CD14-positive monocyte (primary cell): ENCODE measurements around the gene CLASP1. TPM values are rescaled to one million over a fixed set of nuclear protein-coding genes. Genes with fewer than 3 reads are reported as not detected.
A peak's percentile ranks its signal among the peaks of the same experiment; 100 is the strongest.

Experiments
- DNase-seq, 3 donors: peaks; one replicate each; pipeline ENCODE4 v3.0.0-alpha.2; 2011 to 2022
- H2AFZ ChIP-seq: 2 replicates; pipeline ENCODE4 v1.6.0; 2012; ENCODE audit warnings: mild to moderate bottlenecking, low read depth, low read length, inconsistent platforms; ENCODE audit not compliant: insufficient read depth, poor library complexity, severe bottlenecking
- H3K27ac ChIP-seq, 2 donors: 1 replicate in 1 of 2; 2 replicates in 1 of 2; pipeline ENCODE4 v1.5.1; 2012 to 2013; ENCODE audit warnings: low read length in 2 of 2, control low read depth in 1 of 2, inconsistent platforms in 1 of 2, low read depth in 1 of 2, mild to moderate bottlenecking in 1 of 2
- H3K27me3 ChIP-seq, 2 donors: one replicate each; pipeline versions ENCODE4 v1.6.0 to v1.6.1; 2011 to 2013; ENCODE audit warnings: low read length in 2 of 2; ENCODE audit not compliant: control insufficient read depth in 2 of 2, insufficient read depth in 2 of 2
- H3K36me3 ChIP-seq, 2 donors: replicated peaks in 1 of 2; 1 replicate in 1 of 2; 2 replicates in 1 of 2; pipeline versions ENCODE4 v1.5.1 to v1.6.1; 2012 to 2013; ENCODE audit warnings: low read length in 2 of 2, control low read depth in 1 of 2, inconsistent platforms in 1 of 2, mild to moderate bottlenecking in 1 of 2; ENCODE audit not compliant: insufficient read depth in 2 of 2, control insufficient read depth in 1 of 2
- H3K4me1 ChIP-seq, 2 donors: 1 replicate in 1 of 2; 2 replicates in 1 of 2; pipeline versions ENCODE4 v1.5.1 to v1.6.1; 2012 to 2013; ENCODE audit warnings: low read length in 2 of 2, control low read depth in 1 of 2, inconsistent platforms in 1 of 2, mild to moderate bottlenecking in 1 of 2, moderate library complexity in 1 of 2; ENCODE audit not compliant: insufficient read depth in 2 of 2, control insufficient read depth in 1 of 2
- H3K4me2 ChIP-seq: replicated peaks from 2 replicates; pipeline ENCODE3; 2012; ENCODE audit warnings: low read length, moderate library complexity, mild to moderate bottlenecking; ENCODE audit not compliant: poor library complexity, severe bottlenecking; ENCODE audit errors: extremely low read depth
- H3K4me3 ChIP-seq, 3 experiments: fragments of 200-600 bp in 1 of 3; sonication (generic) in 1 of 3; replicated peaks in 1 of 3; 1 replicate in 2 of 3; 2 replicates in 1 of 3; pipeline ENCODE4 v1.5.1; 2011 to 2013; ENCODE audit warnings: low read length in 3 of 3, mild to moderate bottlenecking in 3 of 3, control low read depth in 2 of 3, low read depth in 2 of 3, inconsistent platforms in 1 of 3, moderate library complexity in 1 of 3
- H3K79me2 ChIP-seq: 2 replicates; pipeline ENCODE4 v1.6.0; 2012; ENCODE audit warnings: mild to moderate bottlenecking, control low read depth, inconsistent platforms, low read length, moderate library complexity; ENCODE audit not compliant: insufficient read depth
- H3K9ac ChIP-seq: 2 replicates; pipeline ENCODE4 v1.6.0; 2017; ENCODE audit warnings: low read length, mild to moderate bottlenecking; ENCODE audit not compliant: insufficient read depth, poor library complexity, severe bottlenecking
- H3K9me3 ChIP-seq, 2 donors: replicated peaks in 1 of 2; 1 replicate in 1 of 2; 2 replicates in 1 of 2; pipeline versions ENCODE4 v1.5.1 to v1.6.1; 2012 to 2013; ENCODE audit warnings: low read length in 2 of 2, control low read depth in 1 of 2; ENCODE audit not compliant: control insufficient read depth in 1 of 2, insufficient read depth in 1 of 2
- H4K20me1 ChIP-seq: 2 replicates; pipeline ENCODE4 v1.6.0; 2012; ENCODE audit warnings: mild to moderate bottlenecking, low read length, control low read depth, moderate library complexity; ENCODE audit not compliant: insufficient read depth
- H3K27ac Mint-ChIP-seq, 7 donors: one replicate each; pipeline ENCODE4 v1.8.0; 2020; ENCODE audit warnings: mild to moderate bottlenecking in 7 of 7, mixed read lengths in 7 of 7, moderate library complexity in 6 of 7, inconsistent platforms in 2 of 7
- H3K27me3 Mint-ChIP-seq, 3 donors: one replicate each; pipeline ENCODE4 v1.8.0; 2021 to 2022; ENCODE audit warnings: low read depth in 3 of 3, mild to moderate bottlenecking in 3 of 3, mixed read lengths in 3 of 3, moderate library complexity in 3 of 3, inconsistent platforms in 1 of 3
- H3K36me3 Mint-ChIP-seq, 2 donors: one replicate each; pipeline ENCODE4 v1.8.0; 2020; ENCODE audit warnings: mixed read lengths in 2 of 2, inconsistent platforms in 1 of 2, mild to moderate bottlenecking in 1 of 2
- H3K4me1 Mint-ChIP-seq: one replicate; pipeline ENCODE4 v1.8.0; 2020; ENCODE audit warnings: mild to moderate bottlenecking, mixed read lengths
- H3K4me3 Mint-ChIP-seq, 2 donors: one replicate each; pipeline ENCODE4 v1.8.0; 2020; ENCODE audit warnings: mild to moderate bottlenecking in 2 of 2, mixed read lengths in 2 of 2, moderate library complexity in 1 of 2
- H3K9me3 Mint-ChIP-seq, 7 donors: one replicate each; pipeline ENCODE4 v1.8.0; 2020 to 2022; ENCODE audit warnings: mixed read lengths in 7 of 7, mild to moderate bottlenecking in 6 of 7, moderate library complexity in 6 of 7, inconsistent platforms in 2 of 7
- WGBS: methylation state at CpG from one replicate; pipeline ENCODE4 v1.1.5; 2013; ENCODE audit warnings: missing lambda C conversion rate; ENCODE audit not compliant: insufficient coverage; 5-methylcytosine and 5-hydroxymethylcytosine counted together
- intact Hi-C, 2 donors: fragments of 100-400 bp; cut with micrococcal nuclease; formaldehyde crosslinking; loops; one replicate each; pipeline versions ENCODE4 v1.15.0 to v1.15.1; 2023
- polyA plus RNA-seq, 3 donors: library from polyadenylated mRNA; depleted of rRNA in 1 of 3; unstranded in 2 of 3; stranded (reverse) in 1 of 3; fragments of 300-500 nt in 2 of 3; fragments of >200 nt in 1 of 3; fragmentation: Illumina TruSeq in 2 of 3; gene quantifications; 1 replicate in 2 of 3; 2 replicates in 1 of 3; pipeline ENCODE4 v1.2.3, GENCODE V29; 2012 to 2021
- TF ChIP-seq, protein P1 (sequence below): fragments of 200-600 bp; IDR thresholded peaks from one replicate; pipeline ENCODE4 v1.8.0; 2022; ENCODE audit warnings: antibody characterized with exemption, mild to moderate bottlenecking

Gene CLASP1
- polyA plus RNA-seq, 3 donors, result 4.8 to 8.1 (median 7.6) TPM

DNA sequence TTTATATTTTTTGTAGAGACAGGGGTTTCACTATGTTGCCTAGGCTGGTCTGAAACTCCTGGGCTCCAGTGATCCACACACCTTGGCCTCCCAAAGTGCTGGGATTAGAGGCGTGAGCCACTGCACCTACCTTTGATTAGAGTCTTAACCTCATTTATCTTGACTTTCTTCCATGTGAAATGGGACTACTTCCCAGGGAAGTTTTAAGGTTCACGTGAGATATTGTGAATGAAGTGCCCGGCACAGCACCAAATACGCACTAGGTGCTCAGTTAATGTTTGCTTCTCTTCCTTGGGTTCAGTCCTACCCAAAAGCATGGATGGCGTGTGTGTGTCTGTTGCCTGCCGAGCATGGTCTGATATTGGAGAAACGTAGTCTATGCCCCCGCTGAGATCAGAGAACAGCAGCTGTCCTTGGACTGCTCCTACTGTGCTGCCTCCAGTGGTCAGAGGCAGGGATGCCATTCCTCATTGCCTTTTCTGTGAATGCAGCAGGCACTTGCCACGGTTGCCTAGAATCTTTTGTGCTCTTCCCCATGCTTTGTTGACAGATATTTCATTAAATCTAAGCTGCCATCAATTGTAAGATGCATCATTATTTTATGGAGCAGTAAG, 351.9 kb downstream of the CLASP1 start:
- no peaks in the 10 kb centered on the region for H3K4me1 ChIP-seq
- no peak overlapping the region for H3K4me3 ChIP-seq
- no peak overlapping the region for H3K4me2 ChIP-seq
- TF ChIP-seq, protein P1, sequence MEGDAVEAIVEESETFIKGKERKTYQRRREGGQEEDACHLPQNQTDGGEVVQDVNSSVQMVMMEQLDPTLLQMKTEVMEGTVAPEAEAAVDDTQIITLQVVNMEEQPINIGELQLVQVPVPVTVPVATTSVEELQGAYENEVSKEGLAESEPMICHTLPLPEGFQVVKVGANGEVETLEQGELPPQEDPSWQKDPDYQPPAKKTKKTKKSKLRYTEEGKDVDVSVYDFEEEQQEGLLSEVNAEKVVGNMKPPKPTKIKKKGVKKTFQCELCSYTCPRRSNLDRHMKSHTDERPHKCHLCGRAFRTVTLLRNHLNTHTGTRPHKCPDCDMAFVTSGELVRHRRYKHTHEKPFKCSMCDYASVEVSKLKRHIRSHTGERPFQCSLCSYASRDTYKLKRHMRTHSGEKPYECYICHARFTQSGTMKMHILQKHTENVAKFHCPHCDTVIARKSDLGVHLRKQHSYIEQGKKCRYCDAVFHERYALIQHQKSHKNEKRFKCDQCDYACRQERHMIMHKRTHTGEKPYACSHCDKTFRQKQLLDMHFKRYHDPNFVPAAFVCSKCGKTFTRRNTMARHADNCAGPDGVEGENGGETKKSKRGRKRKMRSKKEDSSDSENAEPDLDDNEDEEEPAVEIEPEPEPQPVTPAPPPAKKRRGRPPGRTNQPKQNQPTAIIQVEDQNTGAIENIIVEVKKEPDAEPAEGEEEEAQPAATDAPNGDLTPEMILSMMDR, result peak; percentile 71
- Mint-ChIP-seq H3K27ac (no peak overlapping the region), H3K9me3 (peaks cover 0 to 6% (median 3%) of the 10 kb centered on the region in 7 donors), H3K36me3 (no peaks in the 10 kb centered on the region), H3K4me3 (no peak overlapping the region), H3K4me1 (peaks cover 10% of the 10 kb centered on the region), H3K27me3 (peaks cover 4 to 9% (median 6%) of the 10 kb centered on the region in 3 donors)
- H3K9me3 ChIP-seq, result no peaks in the 10 kb centered on the region
- no peaks in the 10 kb centered on the region for H3K79me2 ChIP-seq
- no peak overlapping the region for H3K9ac ChIP-seq
- WGBS, result 67% methylated on average over 8 of the region's 9 CpGs
- no peak overlapping the region for H3K27ac ChIP-seq
- peak in 1 of 3 donors; percentile 18 for DNase-seq
- H3K27me3 ChIP-seq, result no peaks in the 10 kb centered on the region
- intact Hi-C loops, result loop anchor here in 1 of 2 donors (10.0 kb wide), 1 partner anchor 113 kb away; no protein-coding TSS in a partner anchor
- no peak overlapping the region for H2AFZ ChIP-seq
- no peaks in the 10 kb centered on the region for H3K36me3 ChIP-seq
- H4K20me1 ChIP-seq, result no peaks in the 10 kb centered on the region

DNA sequence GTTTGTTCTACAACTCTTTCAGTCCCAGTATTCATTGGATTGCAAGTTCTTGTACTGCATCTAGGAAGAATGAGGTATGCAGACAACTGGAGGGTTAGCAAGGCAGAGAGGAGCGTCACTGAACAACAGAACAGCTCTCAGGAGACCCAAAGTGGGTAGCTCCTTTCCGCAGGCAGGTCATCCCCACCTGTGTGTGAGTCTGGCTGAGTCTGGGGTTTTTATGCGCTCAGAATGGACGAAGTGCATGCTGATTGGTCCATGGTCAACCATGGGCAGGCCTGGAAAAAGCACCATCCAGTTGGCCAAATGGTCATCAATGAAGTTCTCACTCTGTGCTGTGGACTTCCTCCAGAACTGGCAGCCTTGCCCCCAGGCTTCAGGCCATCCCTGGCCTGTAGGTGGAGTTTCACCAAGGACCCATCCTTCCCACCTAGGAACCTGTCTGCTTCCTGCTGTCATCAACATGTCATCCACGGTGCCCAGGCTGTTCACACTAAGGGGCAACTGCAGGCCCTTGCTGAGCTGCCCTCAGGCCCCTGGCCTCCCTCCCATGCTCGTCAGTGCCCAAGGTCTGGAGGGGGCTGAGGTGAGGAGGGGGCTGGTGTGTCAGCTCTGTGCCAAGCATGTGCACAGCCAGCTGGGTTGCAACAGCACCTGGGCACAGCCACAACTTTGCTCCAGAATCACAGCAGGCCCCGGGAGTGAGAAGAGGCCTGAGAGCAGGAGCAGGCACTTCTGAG, 353.2 kb downstream of the CLASP1 start:
- Mint-ChIP-seq H3K27ac (no peak overlapping the region), H3K27me3 (peaks cover 4 to 7% (median 6%) of the 10 kb centered on the region in 3 donors), H3K9me3 (peaks cover 0 to 5% (median 3%) of the 10 kb centered on the region in 7 donors), H3K4me1 (peaks cover 10% of the 10 kb centered on the region), H3K36me3 (no peaks in the 10 kb centered on the region), H3K4me3 (no peak overlapping the region)
- no peaks in the 10 kb centered on the region for H3K36me3 ChIP-seq
- no peak overlapping the region for H3K4me3 ChIP-seq
- no peak overlapping the region for H3K4me2 ChIP-seq
- H3K27ac ChIP-seq, result no peak overlapping the region
- H3K9ac ChIP-seq, result no peak overlapping the region
- 89% methylated on average over 3 of the region's 7 CpGs for WGBS
- TF ChIP-seq, protein P1, result no peak
- no peaks in the 10 kb centered on the region for H3K79me2 ChIP-seq
- intact Hi-C loops, result loop anchor here in 1 of 2 donors (10.0 kb wide), 1 partner anchor 111 kb away; no protein-coding TSS in a partner anchor
- no peaks in the 10 kb centered on the region for H3K27me3 ChIP-seq
- no peaks in the 10 kb centered on the region for H3K4me1 ChIP-seq
- no peaks in the 10 kb centered on the region for H3K9me3 ChIP-seq
- DNase-seq, result no peak
- H4K20me1 ChIP-seq, result no peaks in the 10 kb centered on the region
- H2AFZ ChIP-seq, result no peak overlapping the region
